GM19328 (cell line): ENCODE data around the gene NTN5.
"Not testable (repeated sequence)": the region's sequence is repeated elsewhere in the genome, so short reads cannot be mapped to it uniquely, and the experiment has no call there.

ENCODE experiments used
- ATAC-seq: cut with Tn5 transposase; IDR thresholded peaks from one replicate; pipeline ENCODE4 v1.9.1; 2021; ENCODE audit warnings: mild to moderate bottlenecking, moderate library complexity; ENCODE audit not compliant: unreplicated experiment

The NTN5 gene

GRCh38 chr19:48645620-48646000 is 27.2 kb downstream of the NTN5 start:
- ATAC-seq = no peak

- ATAC-seq = no peak
Observed at GRCh38 chr19:48644839-48645619, 27.8 kb downstream of the NTN5 start.

GRCh38 chr19:48644355-48644754 is 28.5 kb downstream of the NTN5 start:
- ATAC-seq = no peak

GRCh38 chr19:48642862-48643261 is 30.0 kb downstream of the NTN5 start:
- ATAC-seq = no peak

GRCh38 chr19:48641850-48642249 is 31.0 kb downstream of the NTN5 start:
- no peak for ATAC-seq

GRCh38 chr19:48639483-48640375 is 33.1 kb downstream of the NTN5 start:
- ATAC-seq = no peak

- no peak for ATAC-seq
Observed at GRCh38 chr19:48638831-48639381, 33.9 kb downstream of the NTN5 start.

GRCh38 chr19:48637948-48638830 is 34.6 kb downstream of the NTN5 start:
- ATAC-seq = peak; percentile 19

- peak; percentile 64 for ATAC-seq
Observed at GRCh38 chr19:48637449-48637947, 35.3 kb downstream of the NTN5 start.

GRCh38 chr19:48636859-48637448 is 35.9 kb downstream of the NTN5 start, which contains the start of gene DBP:
DBP (minus strand) TSS chr19:48637379; CDS start chr19:48636994, 385 bp downstream.
- no peak for ATAC-seq

- ATAC-seq = no peak
Observed at GRCh38 chr19:48635966-48636858, 36.6 kb downstream of the NTN5 start.

- no peak for ATAC-seq
Observed at GRCh38 chr19:48635263-48635965, 37.4 kb downstream of the NTN5 start.

GRCh38 chr19:48634424-48635262 is 38.2 kb downstream of the NTN5 start:
- no peak for ATAC-seq

- no peak for ATAC-seq
Observed at GRCh38 chr19:48634036-48634342, 38.8 kb downstream of the NTN5 start.

- no peak for ATAC-seq
Observed at GRCh38 chr19:48633148-48634035, 39.4 kb downstream of the NTN5 start.

- no peak for ATAC-seq
Observed at GRCh38 chr19:48632692-48633147, 40.1 kb downstream of the NTN5 start.

GRCh38 chr19:48632286-48632685 is 40.5 kb downstream of the NTN5 start:
- not testable (repeated sequence) for ATAC-seq
